Activated T-cell treated with anti-CD3 and anti-CD28 coated beads, Interleukin-2, amount 50 U/mL, for 72 hours (primary cell): Measurements from ENCODE around the gene ZFP3. TPM values are rescaled to one million over a fixed set of nuclear protein-coding genes. Genes with fewer than 3 reads are reported as not detected.
A peak's percentile ranks its signal among the peaks of the same experiment; 100 is the strongest.
"Not testable (repeated sequence)": the region's sequence is repeated elsewhere in the genome, so short reads cannot be mapped to it uniquely, and the experiment has no call there.

Experiments used
- ATAC-seq, 2 donors: fragments of 150-1000 bp; cut with Tn5 transposase; replicated peaks in 1 of 2; 2 replicates each; pipeline ENCODE4 v1.10.0; 2021; ENCODE audit warnings: moderate library complexity in 2 of 2, mild to moderate bottlenecking in 1 of 2
- DNase-seq, 2 donors: peaks; one replicate each; pipeline ENCODE4 v3.0.0; 2021 to 2022; ENCODE audit warnings: mixed read lengths in 1 of 2
- H3K27ac Mint-ChIP-seq: one replicate; pipeline ENCODE4 v1.8.0; 2022; ENCODE audit warnings: mild to moderate bottlenecking, moderate library complexity, mixed read lengths
- H3K27me3 Mint-ChIP-seq: one replicate; pipeline ENCODE4 v1.8.0; 2022; ENCODE audit warnings: low read depth, mixed read lengths
- H3K36me3 Mint-ChIP-seq, 2 donors: one replicate each; pipeline ENCODE4 v1.8.0; 2022; ENCODE audit warnings: mixed read lengths in 2 of 2, mild to moderate bottlenecking in 1 of 2; ENCODE audit not compliant: insufficient read depth in 2 of 2
- H3K4me1 Mint-ChIP-seq: one replicate; pipeline ENCODE4 v1.8.0; 2022; ENCODE audit warnings: low read depth, mixed read lengths
- H3K4me3 Mint-ChIP-seq, 2 donors: one replicate each; pipeline ENCODE4 v1.8.0; 2022; ENCODE audit warnings: mild to moderate bottlenecking in 2 of 2, mixed read lengths in 2 of 2, moderate library complexity in 2 of 2
- H3K9me3 Mint-ChIP-seq, 2 donors: one replicate each; pipeline ENCODE4 v1.8.0; 2022; ENCODE audit warnings: mixed read lengths in 2 of 2
- total RNA-seq, 2 donors: library from RNA; stranded (reverse); gene quantifications; one replicate each; pipeline ENCODE4 v1.2.3, GENCODE V29; 2022

ZFP3 gene
- total RNA-seq, 2 donors from 2014 or later = 3.1 to 3.6 TPM

GRCh38 chr17:5097101-5097834, 19.0 kb downstream of the ZFP3 start:
- peak; percentile 53 to 59 for DNase-seq
- Mint-ChIP-seq H3K9me3 (peaks cover 25 to 27% of the 10 kb centered on the region in 2 donors), H3K36me3 (peaks cover 33 to 43% of the 10 kb centered on the region in 2 donors), H3K4me1 (peaks cover 11% of the 10 kb centered on the region), H3K4me3 (peak overlapping the region; percentile 80 to 84), H3K27me3 (peaks cover 19% of the 10 kb centered on the region), H3K27ac (no peak overlapping the region)
- ATAC-seq = peak; percentile 83 to 90

GRCh38 chr17:5099271-5099670, 21.0 kb downstream of the ZFP3 start:
- ATAC-seq (no peak), DNase-seq (no peak)
- no peak overlapping the region for H3K27ac Mint-ChIP-seq
- peaks cover 17 to 19% of the 10 kb centered on the region in 2 donors for H3K9me3 Mint-ChIP-seq
- peaks cover 19% of the 10 kb centered on the region for H3K27me3 Mint-ChIP-seq
- no peak overlapping the region for H3K4me3 Mint-ChIP-seq
- peaks cover 11% of the 10 kb centered on the region for H3K4me1 Mint-ChIP-seq
- H3K36me3 Mint-ChIP-seq = peaks cover 24 to 34% of the 10 kb centered on the region in 2 donors

GRCh38 chr17:5100832-5101231, 22.6 kb downstream of the ZFP3 start:
- ATAC-seq (no peak), DNase-seq (no peak)
- Mint-ChIP-seq H3K9me3 (peaks cover 10 to 12% of the 10 kb centered on the region in 2 donors), H3K36me3 (peaks cover 16 to 36% of the 10 kb centered on the region in 2 donors), H3K27me3 (peaks cover 13% of the 10 kb centered on the region), H3K4me3 (no peak overlapping the region), H3K27ac (no peak overlapping the region), H3K4me1 (peaks cover 11% of the 10 kb centered on the region)

- peaks cover 30% of the 10 kb centered on the region for H3K4me1 Mint-ChIP-seq
- ATAC-seq (no peak), DNase-seq (peak in 1 of 2 donors; percentile 13)
- H3K9me3 Mint-ChIP-seq = peaks cover 1 to 4% of the 10 kb centered on the region in 2 donors
- H3K4me3 Mint-ChIP-seq = peak overlapping the region; percentile 88 to 96
- peaks cover 18 to 50% of the 10 kb centered on the region in 2 donors for H3K36me3 Mint-ChIP-seq
- peaks cover 13% of the 10 kb centered on the region for H3K27me3 Mint-ChIP-seq
- H3K27ac Mint-ChIP-seq = peak overlapping the region; percentile 17
These were observed 32.5 kb downstream of the ZFP3 start for GRCh38 chr17:5110816-5111215.

- H3K9me3 Mint-ChIP-seq = peaks cover 1 to 2% of the 10 kb centered on the region in 2 donors
- H3K27me3 Mint-ChIP-seq = peaks cover 18% of the 10 kb centered on the region
- DNase-seq = peak; percentile 94 to 96
These were observed 33.3 kb downstream of the ZFP3 start, which contains the start of gene ZNF232 for GRCh38 chr17:5111402-5112204. TSS of gene ZNF232 (minus strand) at chr17:5111878. CDS start at chr17:5111822, 56 bp downstream.

GRCh38 chr17:5115673-5116651, 37.7 kb downstream of the ZFP3 start, which contains the start of gene USP6:
TSS of gene USP6 (plus strand) at chr17:5116032. CDS start at chr17:5130368, 14,336 bp downstream.
- Mint-ChIP-seq H3K36me3 (peaks cover under 1 to 9% of the 10 kb centered on the region in 2 donors), H3K9me3 (no peaks in the 10 kb centered on the region), H3K27ac (no peak within 1 kb of the TSS), H3K4me1 (peaks cover 13% of the 10 kb centered on the region), H3K4me3 (peak within 1 kb of the TSS in 1 of 2 donors; percentile 21), H3K27me3 (peaks cover 39% of the 10 kb centered on the region)
- ATAC-seq (no peak), DNase-seq (no peak)

More at GRCh38 chr17:5111402-5112204, 33.3 kb downstream of the ZFP3 start, which contains the start of gene ZNF232:
- H3K27ac Mint-ChIP-seq = peak within 1 kb of the TSS; percentile 75
- peaks cover 16 to 42% of the 10 kb centered on the region in 2 donors for H3K36me3 Mint-ChIP-seq
- H3K4me3 Mint-ChIP-seq = peak within 1 kb of the TSS; percentile 88 to 96
- ATAC-seq = peak; percentile 95 to 96
- peaks cover 30% of the 10 kb centered on the region for H3K4me1 Mint-ChIP-seq

GRCh38 chr17:5118219-5118618, 40.0 kb downstream of the ZFP3 start:
- H3K4me1 Mint-ChIP-seq = peaks cover 2% of the 10 kb centered on the region
- H3K27ac Mint-ChIP-seq = no peak overlapping the region
- ATAC-seq = no peak
- no peaks in the 10 kb centered on the region for H3K9me3 Mint-ChIP-seq
- H3K4me3 Mint-ChIP-seq = no peak overlapping the region
- no peak for DNase-seq
- peaks cover 56% of the 10 kb centered on the region for H3K27me3 Mint-ChIP-seq
- H3K36me3 Mint-ChIP-seq = peaks cover 0 to 9% of the 10 kb centered on the region in 2 donors

- Mint-ChIP-seq H3K27ac (no peak overlapping the region), H3K4me1 (no peaks in the 10 kb centered on the region), H3K4me3 (no peak overlapping the region), H3K9me3 (no peaks in the 10 kb centered on the region), H3K36me3 (no peaks in the 10 kb centered on the region), H3K27me3 (peaks cover 60% of the 10 kb centered on the region)
- ATAC-seq (no peak), DNase-seq (no peak)
These were observed 41.8 kb downstream of the ZFP3 start for GRCh38 chr17:5120036-5120435.

- DNase-seq, H3K4me3 Mint-ChIP-seq, H3K4me1 Mint-ChIP-seq, H3K36me3 Mint-ChIP-seq, ATAC-seq, H3K27ac Mint-ChIP-seq, H3K9me3 Mint-ChIP-seq: not testable (repeated sequence)
- peaks cover 56% of the 10 kb centered on the region for H3K27me3 Mint-ChIP-seq
These were observed 42.3 kb downstream of the ZFP3 start for GRCh38 chr17:5120436-5121185.

GRCh38 chr17:5121186-5121841, 43.0 kb downstream of the ZFP3 start:
- H3K36me3 Mint-ChIP-seq = no peaks in the 10 kb centered on the region
- peak overlapping the region; percentile 2 to 20 for H3K4me3 Mint-ChIP-seq
- no peak overlapping the region for H3K27ac Mint-ChIP-seq
- peaks cover 59% of the 10 kb centered on the region for H3K27me3 Mint-ChIP-seq
- ATAC-seq (no peak), DNase-seq (no peak)
- H3K4me1 Mint-ChIP-seq = no peaks in the 10 kb centered on the region
- H3K9me3 Mint-ChIP-seq = no peaks in the 10 kb centered on the region

GRCh38 chr17:5122056-5122455, 43.8 kb downstream of the ZFP3 start:
- H3K36me3 Mint-ChIP-seq, ATAC-seq, H3K4me1 Mint-ChIP-seq, H3K27ac Mint-ChIP-seq, DNase-seq, H3K9me3 Mint-ChIP-seq: not testable (repeated sequence)
- Mint-ChIP-seq H3K4me3 (peak overlapping the region in 1 of 2 donors; percentile 2), H3K27me3 (peaks cover 57% of the 10 kb centered on the region)
